Measurements from ENCODE around the gene UTF1. TPM values are rescaled to one million over a fixed set of nuclear protein-coding genes. Genes with fewer than 3 reads are reported as not detected.

Gene UTF1
- total RNA-seq, 1 experiment from 2014 or later, result not detected

- Mint-ChIP-seq H3K27ac (ENCODE audit: unreplicated experiment) (no peak overlapping the region), H3K4me3 (ENCODE audit: low read depth, unreplicated experiment) (no peak overlapping the region), H3K36me3 (ENCODE audit: insufficient read depth, unreplicated experiment) (peaks cover 5% of the 10 kb centered on the region), H3K27me3 (ENCODE audit: unreplicated experiment) (no peaks in the 10 kb centered on the region), H3K9me3 (ENCODE audit: low read depth, unreplicated experiment) (no peaks in the 10 kb centered on the region), H3K4me1 (ENCODE audit: low read depth, unreplicated experiment) (no peaks in the 10 kb centered on the region)
- BruUV-seq (replicated peaks), result no TSS peak
- intact Hi-C loops (cut with micrococcal nuclease; ENCODE audit: unreplicated experiment), result no loop called here
- CTCF ChIA-PET, result no interaction called here
- TF ChIP-seq CTCF (IDR thresholded peaks at IDR 0.05; ENCODE audit: unreplicated experiment), result no peak
- no peak for DNase-seq
Observed at GRCh38 chr10:133207041-133207600, 22.9 kb upstream of the UTF1 start.

GRCh38 chr10:133207627-133208026, 22.4 kb upstream of the UTF1 start:
- intact Hi-C loops (cut with micrococcal nuclease; ENCODE audit: unreplicated experiment), result no loop called here
- Mint-ChIP-seq H3K4me3 (ENCODE audit: low read depth, unreplicated experiment) (no peak overlapping the region), H3K9me3 (ENCODE audit: low read depth, unreplicated experiment) (no peaks in the 10 kb centered on the region), H3K4me1 (ENCODE audit: low read depth, unreplicated experiment) (no peaks in the 10 kb centered on the region), H3K27ac (ENCODE audit: unreplicated experiment) (no peak overlapping the region), H3K27me3 (ENCODE audit: unreplicated experiment) (no peaks in the 10 kb centered on the region), H3K36me3 (ENCODE audit: insufficient read depth, unreplicated experiment) (peaks cover under 1% of the 10 kb centered on the region)
- TF ChIP-seq CTCF (IDR thresholded peaks at IDR 0.05; ENCODE audit: unreplicated experiment), result no peak
- CTCF ChIA-PET, result no interaction called here
- BruUV-seq (replicated peaks), result no TSS peak
- no peak for DNase-seq

GRCh38 chr10:133208466-133208865, 21.6 kb upstream of the UTF1 start:
- Mint-ChIP-seq H3K9me3 (ENCODE audit: low read depth, unreplicated experiment) (no peaks in the 10 kb centered on the region), H3K4me3 (ENCODE audit: low read depth, unreplicated experiment) (no peak overlapping the region), H3K27ac (ENCODE audit: unreplicated experiment) (no peak overlapping the region), H3K4me1 (ENCODE audit: low read depth, unreplicated experiment) (no peaks in the 10 kb centered on the region), H3K27me3 (ENCODE audit: unreplicated experiment) (no peaks in the 10 kb centered on the region), H3K36me3 (ENCODE audit: insufficient read depth, unreplicated experiment) (no peaks in the 10 kb centered on the region)
- DNase-seq, result no peak
- CTCF ChIA-PET, result no interaction called here
- intact Hi-C loops (cut with micrococcal nuclease; ENCODE audit: unreplicated experiment), result no loop called here
- no TSS peak for BruUV-seq (replicated peaks)
- no peak for TF ChIP-seq CTCF (IDR thresholded peaks at IDR 0.05; ENCODE audit: unreplicated experiment)

- intact Hi-C loops (cut with micrococcal nuclease; ENCODE audit: unreplicated experiment), result no loop called here
- H3K27ac Mint-ChIP-seq (ENCODE audit: unreplicated experiment), result no peak overlapping the region
- H3K27me3 Mint-ChIP-seq (ENCODE audit: unreplicated experiment), result no peaks in the 10 kb centered on the region
- H3K4me3 Mint-ChIP-seq (ENCODE audit: low read depth, unreplicated experiment), result no peak overlapping the region
- BruUV-seq (replicated peaks), result no TSS peak
- no peak for TF ChIP-seq CTCF (IDR thresholded peaks at IDR 0.05; ENCODE audit: unreplicated experiment)
- DNase-seq, result no peak
- H3K4me1 Mint-ChIP-seq (ENCODE audit: low read depth, unreplicated experiment), result no peaks in the 10 kb centered on the region
- CTCF ChIA-PET, result no interaction called here
- no peaks in the 10 kb centered on the region for H3K9me3 Mint-ChIP-seq (ENCODE audit: low read depth, unreplicated experiment)
- H3K36me3 Mint-ChIP-seq (ENCODE audit: insufficient read depth, unreplicated experiment), result no peaks in the 10 kb centered on the region
Observed at GRCh38 chr10:133209117-133209516, 20.9 kb upstream of the UTF1 start.
